ENCODE data around the gene STRADA. TPM values are rescaled to one million over a fixed set of nuclear protein-coding genes. Genes with fewer than 3 reads are reported as not detected.
A peak's percentile ranks its signal among the peaks of the same experiment; 100 is the strongest.

STRADA gene
- total and polyA plus RNA-seq, 7 experiments from 2014 or later: 19.9 to 69.7 (median 54.0) TPM

DNA sequence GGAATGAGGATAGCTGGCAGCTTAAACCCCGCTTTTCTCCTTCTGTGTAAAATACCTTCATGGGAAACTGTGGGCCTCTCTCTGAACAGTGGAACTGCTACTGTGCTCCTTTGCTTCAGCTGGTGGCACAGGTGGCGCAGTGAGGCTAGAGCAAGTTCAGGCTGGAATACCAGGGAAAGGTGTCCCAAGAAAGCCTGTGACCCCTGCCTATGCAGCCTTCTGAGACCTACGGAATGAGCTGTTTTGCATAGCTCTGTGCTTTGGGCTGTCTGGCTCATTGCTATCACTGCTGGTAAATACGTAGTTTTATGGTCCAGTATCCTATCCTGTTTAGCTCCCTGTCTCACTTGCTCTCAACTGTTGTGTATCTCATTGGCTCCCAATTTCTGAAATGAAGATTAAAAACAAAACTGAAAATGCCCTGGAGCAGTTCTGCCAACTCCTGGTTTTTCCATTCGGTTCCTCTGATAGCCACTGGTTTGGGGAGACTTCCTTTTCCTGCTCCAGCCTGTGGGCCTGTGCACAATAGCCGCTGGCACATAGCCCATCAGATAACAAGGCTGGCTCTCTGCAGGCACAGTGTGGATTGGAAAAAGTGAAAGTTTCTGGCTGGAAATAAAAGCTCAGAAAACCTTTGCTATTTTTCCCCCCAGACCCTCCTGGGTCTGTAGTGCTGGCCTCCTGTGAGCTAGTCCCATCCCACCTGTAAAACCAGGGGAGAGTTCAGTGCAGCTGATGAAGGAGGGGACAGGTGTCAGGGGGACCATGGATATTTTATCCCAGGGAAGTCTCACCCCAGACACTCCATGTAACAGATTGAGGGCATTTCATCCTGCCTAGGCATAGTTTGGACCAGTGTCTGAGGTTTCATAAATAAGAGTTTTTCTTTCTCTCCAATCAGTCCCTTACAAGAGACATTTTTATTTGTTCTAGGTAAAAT, 65.7 kb downstream of the STRADA start:
- ChIA-PET CTCF (interaction anchor here (0.5 to 1.5 kb wide), 5 partner anchors 34 to 128 kb away, joined by 3 to 4 read pairs (median 3); no protein-coding TSS in a partner anchor), POLR2A (interaction anchor here (0.5 to 3.6 kb wide), 7 partner anchors 8 to 130 kb away, joined by 3 to 31 read pairs (median 4); no protein-coding TSS in a partner anchor)
- Mint-ChIP-seq H3K9me3 (peaks cover 0 to 2% (median 0%) of the 10 kb centered on the region in 11 donors), H3K36me3 (peaks cover 1 to 29% (median 7%) of the 10 kb centered on the region in 5 donors), H3K4me1 (peaks cover 3 to 41% (median 29%) of the 10 kb centered on the region in 7 donors), H3K27me3 (no peaks in the 10 kb centered on the region), H3K4me3 (no peak overlapping the region), H3K27ac (peak overlapping the region in 7 of 9 donors; percentile 26 to 87 (median 56))
- peak overlapping the region; percentile 1 for H3K27ac ChIP-seq (ENCODE audit: low read depth, low read length)
- ATAC-seq: no peak
- H3K27me3 ChIP-seq (ENCODE audit: control insufficient read depth in 2 of 2, insufficient read depth in 2 of 2, low read length in 2 of 2): no peaks in the 10 kb centered on the region
- H3K4me1 ChIP-seq (ENCODE audit: control insufficient read depth in 2 of 2, insufficient read depth in 2 of 2, low read length in 2 of 2): no peaks in the 10 kb centered on the region
- DNase-seq: no peak
- H3K9me3 ChIP-seq (ENCODE audit: control insufficient read depth in 2 of 3, low read length in 3 of 3): no peaks in the 10 kb centered on the region
- H3K4me3 ChIP-seq (ENCODE audit: low read length): no peak overlapping the region
- H3K36me3 ChIP-seq (ENCODE audit: control insufficient read depth in 2 of 3, insufficient read depth in 3 of 3, low read length in 3 of 3): peaks cover 0 to 70% (median 0%) of the 10 kb centered on the region in 3 experiments
- intact Hi-C loops (cut with micrococcal nuclease): no loop called here

DNA sequence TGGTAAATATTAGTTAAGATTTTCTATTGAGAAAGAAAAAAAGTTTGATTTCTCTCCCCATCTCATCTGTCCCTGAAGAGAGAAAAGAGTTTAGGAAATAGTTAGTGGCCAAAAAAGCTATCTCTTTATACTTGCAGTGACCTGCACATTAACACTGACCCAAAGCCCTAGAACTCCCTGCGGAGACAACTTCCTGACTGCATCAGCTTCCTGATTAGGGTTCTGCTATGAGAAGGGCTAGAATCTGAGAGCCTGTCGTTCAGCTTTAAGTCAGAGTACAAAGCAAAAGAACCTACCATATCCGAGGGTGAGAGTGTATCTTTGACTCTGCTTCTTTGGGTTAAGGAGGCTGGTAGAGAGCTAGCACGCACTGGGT, 66.4 kb downstream of the STRADA start:
- H3K36me3 ChIP-seq (ENCODE audit: control insufficient read depth in 2 of 3, insufficient read depth in 3 of 3, low read length in 3 of 3): peaks cover 0 to 74% (median 0%) of the 10 kb centered on the region in 3 experiments
- H3K36me3 Mint-ChIP-seq: peaks cover 5 to 30% (median 12%) of the 10 kb centered on the region in 5 donors
- CTCF ChIA-PET: interaction anchor here (0.5 to 1.5 kb wide), 4 partner anchors 34 to 122 kb away, joined by 3 to 4 read pairs (median 3); no protein-coding TSS in a partner anchor

DNA sequence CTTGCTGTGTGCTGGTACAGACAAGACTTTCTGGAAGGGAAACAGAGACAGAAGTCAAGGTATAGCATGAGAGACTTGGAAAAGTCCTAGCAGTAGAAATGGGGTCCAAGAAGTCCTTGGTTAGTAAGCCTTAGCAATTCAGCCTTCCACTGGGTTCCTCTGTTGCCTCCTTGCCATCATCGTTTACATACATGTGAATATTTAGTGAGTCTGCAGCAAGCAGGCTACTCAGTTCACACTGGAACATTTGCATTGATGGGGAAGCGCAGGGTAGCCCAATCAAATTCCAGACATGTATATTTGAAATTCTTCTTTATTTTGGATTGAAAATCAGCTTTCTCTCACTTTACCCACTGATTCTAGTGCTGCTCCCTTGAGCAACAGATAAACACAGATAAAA, 68.7 kb downstream of the STRADA start:
- H3K4me1 ChIP-seq (ENCODE audit: control insufficient read depth in 2 of 2, insufficient read depth in 2 of 2, low read length in 2 of 2): no peaks in the 10 kb centered on the region
- Mint-ChIP-seq H3K9me3 (peaks cover 0 to 4% (median 0%) of the 10 kb centered on the region in 11 donors), H3K27ac (peak overlapping the region in 5 of 9 donors; percentile 15 to 72 (median 19)), H3K27me3 (no peaks in the 10 kb centered on the region), H3K36me3 (peaks cover 9 to 40% (median 18%) of the 10 kb centered on the region in 5 donors), H3K4me3 (no peak overlapping the region), H3K4me1 (peaks cover 3 to 42% (median 33%) of the 10 kb centered on the region in 7 donors)
- ATAC-seq: no peak
- no peaks in the 10 kb centered on the region for H3K27me3 ChIP-seq (ENCODE audit: control insufficient read depth in 2 of 2, insufficient read depth in 2 of 2, low read length in 2 of 2)
- H3K36me3 ChIP-seq (ENCODE audit: control insufficient read depth in 2 of 3, insufficient read depth in 3 of 3, low read length in 3 of 3): peaks cover 0 to 83% (median 0%) of the 10 kb centered on the region in 3 experiments
- ChIA-PET CTCF (interaction anchor here (1.4 kb wide), 1 partner anchor 38 kb away, joined by 8 read pairs; no protein-coding TSS in a partner anchor), POLR2A (interaction anchor here (0.6 kb wide), 1 partner anchor 99 kb away, joined by 3 read pairs; no protein-coding TSS in a partner anchor)
- no peak for DNase-seq
- intact Hi-C loops (cut with micrococcal nuclease): no loop called here
- no peak overlapping the region for H3K27ac ChIP-seq (ENCODE audit: low read depth, low read length)
- no peak overlapping the region for H3K4me3 ChIP-seq (ENCODE audit: low read length)
- no peaks in the 10 kb centered on the region for H3K9me3 ChIP-seq (ENCODE audit: control insufficient read depth in 2 of 3, low read length in 3 of 3)

More for the DNA sequence above, 66.4 kb downstream of the STRADA start:
- DNase-seq: no peak
- H3K27ac ChIP-seq (ENCODE audit: low read depth, low read length): no peak overlapping the region
- no peaks in the 10 kb centered on the region for H3K9me3 ChIP-seq (ENCODE audit: control insufficient read depth in 2 of 3, low read length in 3 of 3)
- POLR2A ChIA-PET: interaction anchor here (0.6 to 3.6 kb wide), 7 partner anchors 9 to 36 kb away, joined by 3 to 31 read pairs (median 3); no protein-coding TSS in a partner anchor
- intact Hi-C loops (cut with micrococcal nuclease): no loop called here
- peak overlapping the region in 6 of 9 donors; percentile 6 to 87 (median 45) for H3K27ac Mint-ChIP-seq
- no peak overlapping the region for H3K4me3 Mint-ChIP-seq
- H3K27me3 ChIP-seq (ENCODE audit: control insufficient read depth in 2 of 2, insufficient read depth in 2 of 2, low read length in 2 of 2): no peaks in the 10 kb centered on the region
- ATAC-seq: no peak
- H3K9me3 Mint-ChIP-seq: peaks cover 0 to 2% (median 0%) of the 10 kb centered on the region in 11 donors
- H3K4me1 Mint-ChIP-seq: peaks cover 3 to 46% (median 35%) of the 10 kb centered on the region in 7 donors
- H3K4me1 ChIP-seq (ENCODE audit: control insufficient read depth in 2 of 2, insufficient read depth in 2 of 2, low read length in 2 of 2): no peaks in the 10 kb centered on the region
- H3K27me3 Mint-ChIP-seq: no peaks in the 10 kb centered on the region
- no peak overlapping the region for H3K4me3 ChIP-seq (ENCODE audit: low read length)

DNA sequence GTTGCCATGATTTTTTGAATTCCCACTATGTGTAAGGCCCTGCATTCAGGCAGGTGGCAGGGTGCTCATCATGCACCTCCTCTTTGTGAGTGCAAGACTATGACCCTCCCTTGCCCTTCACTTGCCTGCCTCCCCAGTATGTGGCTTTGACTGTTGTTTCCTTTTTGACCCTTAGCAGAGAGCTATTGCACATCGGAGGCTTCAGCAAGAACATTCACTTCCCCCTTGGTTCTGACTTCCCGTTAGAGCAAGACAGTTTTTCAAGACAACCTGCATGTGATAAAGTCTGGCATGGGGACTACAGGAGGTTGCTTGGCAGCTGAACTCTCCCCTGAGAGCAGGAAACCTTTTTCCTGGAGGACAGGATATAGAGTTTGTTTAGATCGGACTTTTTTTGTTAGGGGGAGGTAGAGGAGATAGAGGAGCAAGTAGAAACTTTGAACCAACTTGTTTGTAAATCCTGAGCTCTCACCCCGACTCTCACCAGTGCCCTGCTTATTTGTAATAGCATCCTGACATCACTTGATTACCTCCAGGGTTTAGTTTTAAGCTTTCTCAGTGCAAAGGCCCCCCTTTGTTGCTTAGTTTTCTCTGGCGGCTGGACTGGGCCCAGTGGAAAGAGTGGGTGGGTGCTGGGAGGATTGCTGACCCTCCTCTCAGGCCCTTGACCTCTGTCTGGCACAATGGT, 75.9 kb downstream of the STRADA start:
- Mint-ChIP-seq H3K27me3 (no peaks in the 10 kb centered on the region), H3K4me1 (peaks cover 12 to 26% (median 21%) of the 10 kb centered on the region in 7 donors), H3K27ac (peak overlapping the region in 6 of 9 donors; percentile 2 to 86 (median 72)), H3K36me3 (peaks cover 9 to 49% (median 33%) of the 10 kb centered on the region in 5 donors), H3K9me3 (peaks cover 0 to 3% (median 0%) of the 10 kb centered on the region in 11 donors), H3K4me3 (peak overlapping the region in 1 of 10 donors; percentile 15)
- Histone ChIP-seq H3K27me3 (ENCODE audit: control insufficient read depth in 2 of 2, insufficient read depth in 2 of 2, low read length in 2 of 2) (no peaks in the 10 kb centered on the region), H3K27ac (ENCODE audit: low read depth, low read length) (no peak overlapping the region), H3K36me3 (ENCODE audit: control insufficient read depth in 2 of 3, insufficient read depth in 3 of 3, low read length in 3 of 3) (peaks cover 0 to 67% (median 0%) of the 10 kb centered on the region in 3 experiments), H3K9me3 (ENCODE audit: control insufficient read depth in 2 of 3, low read length in 3 of 3) (no peaks in the 10 kb centered on the region), H3K4me3 (ENCODE audit: low read length) (no peak overlapping the region), H3K4me1 (ENCODE audit: control insufficient read depth in 2 of 2, insufficient read depth in 2 of 2, low read length in 2 of 2) (no peaks in the 10 kb centered on the region)
- POLR2A ChIA-PET: interaction anchor here (0.6 to 1.3 kb wide), 4 partner anchors 10 to 730 kb away, joined by 3 to 4 read pairs (median 4); no protein-coding TSS in a partner anchor
- DNase-seq: no peak
- intact Hi-C loops (cut with micrococcal nuclease): no loop called here
- CTCF ChIA-PET: no interaction called here
- ATAC-seq: peak; percentile 82

DNA sequence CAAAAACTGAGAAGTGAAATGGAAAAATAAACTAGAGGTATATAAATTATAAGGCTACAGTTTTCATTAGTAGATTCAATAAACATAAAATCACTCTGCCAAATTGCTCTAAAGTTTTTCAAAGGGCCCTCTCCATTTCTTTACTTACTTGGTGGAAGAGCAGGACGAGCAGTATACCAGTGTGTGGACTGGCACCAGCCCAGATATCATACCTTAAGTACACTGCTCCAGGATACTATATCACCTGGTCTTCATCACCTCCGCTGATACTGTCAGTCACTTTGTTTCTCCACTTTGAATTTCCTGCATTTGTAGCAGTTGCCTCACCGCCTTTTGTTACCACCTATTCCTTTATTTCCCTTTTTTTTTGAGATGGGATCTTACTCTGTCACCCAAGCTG, 81.7 kb downstream of the STRADA start:
- no peaks in the 10 kb centered on the region for H3K4me1 ChIP-seq (ENCODE audit: control insufficient read depth in 2 of 2, insufficient read depth in 2 of 2, low read length in 2 of 2)
- DNase-seq (no peak), ATAC-seq (no peak)
- Mint-ChIP-seq H3K27me3 (no peaks in the 10 kb centered on the region), H3K27ac (peak overlapping the region in 1 of 9 donors; percentile 77), H3K9me3 (peaks cover 0 to 2% (median 0%) of the 10 kb centered on the region in 11 donors), H3K4me3 (no peak overlapping the region), H3K36me3 (peaks cover 4 to 47% (median 18%) of the 10 kb centered on the region in 5 donors), H3K4me1 (peaks cover 3 to 12% (median 7%) of the 10 kb centered on the region in 7 donors)
- intact Hi-C loops (cut with micrococcal nuclease): no loop called here
- no peaks in the 10 kb centered on the region for H3K27me3 ChIP-seq (ENCODE audit: control insufficient read depth in 2 of 2, insufficient read depth in 2 of 2, low read length in 2 of 2)
- H3K9me3 ChIP-seq (ENCODE audit: control insufficient read depth in 2 of 3, low read length in 3 of 3): no peaks in the 10 kb centered on the region
- H3K27ac ChIP-seq (ENCODE audit: low read depth, low read length): no peak overlapping the region
- CTCF ChIA-PET: no interaction called here
- peaks cover 0 to 51% (median 3%) of the 10 kb centered on the region in 3 experiments for H3K36me3 ChIP-seq (ENCODE audit: control insufficient read depth in 2 of 3, insufficient read depth in 3 of 3, low read length in 3 of 3)
- no peak overlapping the region for H3K4me3 ChIP-seq (ENCODE audit: low read length)
- POLR2A ChIA-PET: no interaction called here

DNA sequence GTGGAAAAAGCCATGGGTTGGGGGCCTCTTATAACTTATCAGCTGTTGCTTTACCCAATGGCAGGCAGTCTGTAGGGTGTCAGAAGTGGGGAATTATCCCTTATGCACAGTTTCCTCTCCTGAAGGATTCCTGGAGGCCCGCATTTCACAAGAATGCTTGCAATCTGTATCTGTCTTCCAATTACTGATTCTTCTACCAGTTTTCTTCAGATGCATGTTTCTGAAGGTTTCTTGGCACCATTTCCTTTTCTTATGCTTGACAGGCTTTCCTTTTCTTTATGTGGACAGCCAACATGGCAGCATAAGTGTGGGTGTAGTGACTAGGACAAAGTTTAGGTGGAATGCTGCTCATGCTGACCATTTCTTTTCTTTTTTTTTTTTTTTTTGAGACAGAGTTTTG, 83.2 kb downstream of the STRADA start:
- peaks cover 0 to 5% (median 0%) of the 10 kb centered on the region in 7 donors for H3K4me1 Mint-ChIP-seq
- CTCF ChIA-PET: no interaction called here

More for the DNA sequence above, 83.2 kb downstream of the STRADA start:
- Mint-ChIP-seq H3K36me3 (peaks cover 8 to 48% (median 16%) of the 10 kb centered on the region in 5 donors), H3K4me3 (no peak overlapping the region), H3K27ac (peak overlapping the region in 1 of 9 donors; percentile 38), H3K9me3 (peaks cover 0 to 2% (median 0%) of the 10 kb centered on the region in 11 donors), H3K27me3 (no peaks in the 10 kb centered on the region)
- DNase-seq (no peak), ATAC-seq (no peak)
- Histone ChIP-seq H3K27me3 (ENCODE audit: control insufficient read depth in 2 of 2, insufficient read depth in 2 of 2, low read length in 2 of 2) (no peaks in the 10 kb centered on the region), H3K4me1 (ENCODE audit: control insufficient read depth in 2 of 2, insufficient read depth in 2 of 2, low read length in 2 of 2) (no peaks in the 10 kb centered on the region), H3K27ac (ENCODE audit: low read depth, low read length) (no peak overlapping the region), H3K9me3 (ENCODE audit: control insufficient read depth in 2 of 3, low read length in 3 of 3) (no peaks in the 10 kb centered on the region), H3K36me3 (ENCODE audit: control insufficient read depth in 2 of 3, insufficient read depth in 3 of 3, low read length in 3 of 3) (peaks cover 0 to 57% (median 3%) of the 10 kb centered on the region in 3 experiments), H3K4me3 (ENCODE audit: low read length) (no peak overlapping the region)
- intact Hi-C loops (cut with micrococcal nuclease): no loop called here
- POLR2A ChIA-PET: no interaction called here
